ENCODE results near the gene CD177. TPM values are rescaled to one million over a fixed set of nuclear protein-coding genes. Genes with fewer than 3 reads are reported as not detected.
"Not testable (repeated sequence)": the region's sequence is repeated elsewhere in the genome, so short reads cannot be mapped to it uniquely, and the experiment has no call there.

CD177 gene
- total RNA-seq, 2 experiments from 2014 or later: not detected

DNA sequence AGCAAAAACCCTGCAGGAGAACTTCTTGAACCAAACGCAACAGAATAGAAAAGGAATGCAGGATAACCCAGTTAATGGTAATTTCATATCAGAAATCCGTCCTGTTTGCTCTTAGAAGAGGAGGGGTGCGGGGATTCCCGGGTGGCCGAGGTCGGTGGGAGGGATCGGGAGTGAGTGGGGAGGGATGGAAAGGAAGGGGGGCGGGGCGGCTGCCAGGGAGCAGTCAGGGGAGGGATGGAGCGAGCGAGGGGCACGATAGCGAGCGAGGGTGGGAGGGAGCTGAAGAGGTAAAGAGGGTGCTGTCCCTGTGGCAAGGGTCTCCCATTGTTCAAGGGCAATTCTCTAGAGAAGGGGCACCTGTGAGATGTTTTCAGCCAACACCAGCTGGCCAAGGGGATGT, 26.5 kb downstream of the CD177 start:
- no peak overlapping the region for H3K4me3 Mint-ChIP-seq
- CTCF ChIA-PET: interaction anchor here (1.5 kb wide), 1 partner anchor 52 kb away, joined by 3 read pairs; no protein-coding TSS in a partner anchor
- no peak for DNase-seq

DNA sequence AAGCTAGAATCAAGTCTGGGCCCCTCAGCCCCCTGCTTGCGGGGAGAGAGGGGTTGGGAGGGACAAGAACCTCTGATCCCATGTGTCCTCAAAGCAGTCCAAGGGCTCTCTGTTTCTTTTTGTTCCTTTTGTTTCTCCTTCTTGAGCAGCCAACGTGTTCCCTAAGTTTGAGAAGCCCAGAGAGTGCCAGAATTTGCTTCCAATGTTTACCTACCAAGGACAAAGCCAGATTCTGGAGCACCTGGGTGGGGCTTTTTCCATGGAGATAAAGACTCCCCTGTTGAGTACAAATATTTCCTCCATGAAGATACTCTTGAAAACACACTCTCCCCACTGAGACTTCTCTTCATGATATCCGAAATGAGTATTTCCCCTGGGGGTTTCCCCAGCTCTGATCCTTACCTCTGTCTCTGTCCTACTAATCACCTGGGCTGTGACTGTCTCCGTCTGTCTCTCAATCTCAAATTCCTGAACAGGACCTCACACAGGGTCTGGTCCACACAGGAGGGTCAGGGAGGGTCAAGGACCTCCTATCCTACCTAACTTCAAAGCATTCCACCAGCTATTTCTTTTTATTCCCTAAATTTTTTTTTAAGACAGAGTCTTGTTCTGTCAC, 27.4 kb downstream of the CD177 start:
- Mint-ChIP-seq H3K27me3 (no peaks in the 10 kb centered on the region), H3K4me1 (no peaks in the 10 kb centered on the region), H3K36me3 (ENCODE audit: low read depth) (no peaks in the 10 kb centered on the region), H3K4me3 (no peak overlapping the region), H3K27ac (no peak overlapping the region), H3K9me3 (no peaks in the 10 kb centered on the region)
- DNase-seq: no peak
- CTCF ChIA-PET: interaction anchor here (1.5 kb wide), 1 partner anchor 52 kb away, joined by 3 read pairs; no protein-coding TSS in a partner anchor
- POLR2A ChIA-PET: no interaction called here

More for the DNA sequence above, 26.5 kb downstream of the CD177 start:
- Mint-ChIP-seq H3K27me3 (no peaks in the 10 kb centered on the region), H3K9me3 (no peaks in the 10 kb centered on the region), H3K27ac (no peak overlapping the region), H3K36me3 (ENCODE audit: low read depth) (no peaks in the 10 kb centered on the region), H3K4me1 (no peaks in the 10 kb centered on the region)
- POLR2A ChIA-PET: no interaction called here

DNA sequence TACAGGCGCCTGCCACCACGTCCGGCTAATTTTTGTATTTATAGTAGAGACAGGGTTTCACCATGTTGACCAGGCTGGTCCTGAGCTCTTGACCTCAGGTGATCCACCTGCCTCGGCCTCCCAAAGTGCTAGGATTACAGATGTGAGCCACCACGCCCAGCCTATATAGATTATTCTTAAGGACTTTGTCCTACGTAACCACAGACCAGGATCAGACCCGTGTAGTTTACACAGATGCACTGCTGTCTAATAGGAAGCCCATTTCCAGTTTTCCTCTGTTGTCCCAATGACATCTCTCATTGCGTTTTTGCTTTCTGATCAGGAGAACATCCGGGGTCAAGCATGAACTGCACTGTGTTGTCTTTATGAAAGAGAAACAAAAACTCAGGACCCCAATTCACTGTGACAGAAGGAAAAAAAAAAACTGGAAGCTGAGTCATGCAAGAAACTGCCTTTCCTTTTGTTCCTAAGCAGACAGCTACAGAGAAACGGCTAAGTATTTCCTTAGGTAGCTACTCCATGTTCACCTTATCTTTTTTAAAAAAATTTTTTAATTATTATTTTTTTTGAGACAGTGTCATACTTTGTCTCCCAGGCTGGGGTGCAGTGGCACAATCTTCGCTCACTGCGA, 29.2 kb downstream of the CD177 start:
- H3K9me3 Mint-ChIP-seq; POLR2A ChIA-PET; H3K4me3 Mint-ChIP-seq; H3K36me3 Mint-ChIP-seq (ENCODE audit: low read depth); CTCF ChIA-PET; H3K4me1 Mint-ChIP-seq; H3K27ac Mint-ChIP-seq; H3K27me3 Mint-ChIP-seq; DNase-seq: not testable (repeated sequence)

DNA sequence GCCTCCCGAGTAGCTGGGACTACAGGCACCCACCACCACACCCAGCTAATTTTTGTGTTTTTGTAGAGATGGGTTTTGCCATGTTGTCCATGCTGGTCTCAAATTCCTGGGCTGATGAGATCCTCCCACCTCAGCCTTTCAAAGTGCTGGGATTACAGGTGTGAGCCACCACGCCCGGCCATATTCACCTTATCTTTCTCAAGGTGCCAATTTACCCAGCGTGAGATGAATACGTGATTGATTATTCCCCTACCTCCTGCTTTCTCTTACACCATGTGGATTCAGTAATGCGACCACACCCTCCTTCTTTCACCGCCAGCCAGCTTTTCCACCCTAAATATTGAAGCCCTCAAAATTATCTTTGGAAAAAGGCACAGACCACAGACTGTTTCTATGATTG, 29.8 kb downstream of the CD177 start:
- CTCF ChIA-PET; H3K27me3 Mint-ChIP-seq; H3K27ac Mint-ChIP-seq; H3K4me1 Mint-ChIP-seq; POLR2A ChIA-PET; H3K9me3 Mint-ChIP-seq; H3K36me3 Mint-ChIP-seq (ENCODE audit: low read depth); H3K4me3 Mint-ChIP-seq; DNase-seq: not testable (repeated sequence)

DNA sequence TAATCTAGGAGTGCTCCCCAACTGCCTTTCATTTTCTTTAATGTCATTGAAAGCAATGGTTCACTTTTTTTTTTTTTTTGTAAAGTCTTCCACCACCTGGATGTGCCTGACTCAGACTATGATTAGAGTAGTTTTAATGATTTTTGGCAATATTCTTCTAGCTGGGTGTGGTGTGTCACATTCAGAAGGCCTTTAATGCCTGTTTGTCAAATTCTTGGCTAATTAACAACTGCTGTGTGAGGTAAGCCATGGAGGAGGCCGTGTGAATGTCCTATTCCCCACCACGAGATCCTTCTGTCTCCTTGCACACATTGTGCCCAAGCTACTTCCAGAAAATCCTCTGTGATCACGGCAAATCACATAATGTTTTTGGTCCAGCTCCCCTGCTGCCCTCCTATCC, 30.3 kb downstream of the CD177 start:
- H3K27ac Mint-ChIP-seq; CTCF ChIA-PET; H3K27me3 Mint-ChIP-seq; H3K9me3 Mint-ChIP-seq; DNase-seq; H3K36me3 Mint-ChIP-seq (ENCODE audit: low read depth); H3K4me3 Mint-ChIP-seq; POLR2A ChIA-PET; H3K4me1 Mint-ChIP-seq: not testable (repeated sequence)

DNA sequence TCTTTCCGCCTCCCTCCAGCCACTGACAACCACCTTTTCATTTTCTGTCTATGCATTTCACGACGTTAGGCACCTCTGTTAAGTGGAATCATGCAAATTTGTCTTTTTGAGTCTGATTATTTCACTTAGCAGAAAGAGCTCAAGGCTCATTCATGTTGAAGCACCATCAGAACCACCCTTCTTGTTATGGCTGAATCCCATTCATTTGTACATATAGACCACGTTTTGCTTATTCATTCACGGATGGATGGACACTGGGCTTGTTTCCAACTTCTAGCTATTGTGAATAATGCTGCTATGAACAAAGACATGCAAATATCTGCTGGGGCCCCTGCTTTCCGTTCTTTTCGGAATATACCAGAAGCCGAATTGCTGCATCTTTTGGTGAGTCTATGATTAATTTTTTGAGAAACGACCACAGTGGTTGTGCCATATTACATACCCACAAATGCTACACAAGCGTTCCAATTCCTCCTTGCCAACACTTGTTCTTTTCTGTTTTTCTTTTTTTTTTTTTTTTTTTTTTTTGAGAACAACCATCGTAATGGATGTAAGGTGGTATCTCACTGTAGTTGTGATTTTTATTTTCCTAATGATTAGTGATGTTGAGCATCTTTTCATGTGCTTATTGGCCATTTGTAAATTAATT, 37.5 kb downstream of the CD177 start:
- H3K9me3 Mint-ChIP-seq; H3K27ac Mint-ChIP-seq; H3K4me3 Mint-ChIP-seq; H3K36me3 Mint-ChIP-seq (ENCODE audit: low read depth); H3K4me1 Mint-ChIP-seq; DNase-seq; CTCF ChIA-PET; H3K27me3 Mint-ChIP-seq; POLR2A ChIA-PET: not testable (repeated sequence)

DNA sequence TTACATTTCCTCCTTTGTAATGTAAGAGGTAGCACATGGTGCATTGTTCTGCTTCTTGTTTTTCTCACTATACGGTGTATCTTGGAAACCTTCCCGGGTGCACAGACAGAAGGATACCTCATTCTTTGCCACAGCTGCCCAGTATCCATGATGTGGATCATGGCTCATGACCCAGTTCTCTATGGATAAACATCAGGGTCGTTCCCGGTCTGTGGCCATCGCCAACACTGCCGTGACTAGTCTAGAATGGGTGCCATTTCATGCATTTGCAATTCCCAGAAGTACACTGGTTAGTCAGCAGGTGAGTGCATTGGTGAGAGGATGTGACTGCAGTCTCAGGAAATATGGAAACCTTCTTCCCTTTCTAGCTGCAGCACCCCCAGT, 38.1 kb downstream of the CD177 start:
- H3K36me3 Mint-ChIP-seq (ENCODE audit: low read depth); DNase-seq; H3K27me3 Mint-ChIP-seq; H3K4me1 Mint-ChIP-seq; POLR2A ChIA-PET; CTCF ChIA-PET; H3K9me3 Mint-ChIP-seq; H3K4me3 Mint-ChIP-seq; H3K27ac Mint-ChIP-seq: not testable (repeated sequence)

DNA sequence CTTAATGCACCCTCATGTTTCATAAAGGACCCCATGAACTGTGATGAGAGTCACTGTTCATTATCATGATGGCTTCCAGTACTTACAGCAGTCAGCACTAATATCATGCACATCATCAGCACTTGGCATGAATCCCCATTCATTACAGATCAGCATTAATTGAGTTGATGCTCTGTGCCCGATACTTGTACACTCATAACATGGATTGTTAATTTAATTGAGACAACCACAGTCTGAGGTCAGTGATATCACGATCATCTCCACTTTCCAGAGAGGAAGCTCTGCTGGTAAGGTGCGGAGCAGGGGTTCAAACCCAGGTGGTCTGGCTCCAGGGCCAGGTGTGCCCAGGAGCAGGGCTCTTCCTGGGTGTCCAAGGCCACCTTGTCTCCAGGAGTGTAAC, 40.0 kb downstream of the CD177 start:
- DNase-seq; POLR2A ChIA-PET; H3K9me3 Mint-ChIP-seq; H3K36me3 Mint-ChIP-seq (ENCODE audit: low read depth); H3K4me1 Mint-ChIP-seq; H3K4me3 Mint-ChIP-seq; CTCF ChIA-PET; H3K27ac Mint-ChIP-seq; H3K27me3 Mint-ChIP-seq: not testable (repeated sequence)

DNA sequence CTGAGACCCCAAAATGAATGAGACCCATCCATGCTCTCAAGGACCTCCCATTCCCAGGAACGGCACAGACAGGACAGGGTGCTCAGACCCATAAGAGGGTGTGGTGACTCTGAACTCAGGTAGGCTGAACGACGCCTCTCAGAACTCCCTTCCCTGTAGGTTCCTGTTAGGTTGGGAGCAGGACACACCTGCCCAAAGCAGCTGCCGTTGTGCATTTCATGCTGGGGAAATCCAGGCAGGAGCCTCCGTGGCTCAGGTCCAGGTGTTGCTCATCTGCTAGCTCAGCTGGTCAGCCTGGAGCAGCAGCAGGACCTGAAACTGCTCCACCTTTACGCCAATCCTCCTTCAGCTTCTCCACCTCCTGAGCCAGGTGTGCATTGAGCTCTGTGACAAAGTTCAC, 42.1 kb downstream of the CD177 start:
- ChIA-PET CTCF (no interaction called here), POLR2A (no interaction called here)
- H3K4me3 Mint-ChIP-seq: no peak overlapping the region
- H3K9me3 Mint-ChIP-seq: no peaks in the 10 kb centered on the region
- H3K4me1 Mint-ChIP-seq: no peaks in the 10 kb centered on the region
- no peaks in the 10 kb centered on the region for H3K36me3 Mint-ChIP-seq (ENCODE audit: low read depth)
- H3K27ac Mint-ChIP-seq: no peak overlapping the region
- peaks cover 15% of the 10 kb centered on the region for H3K27me3 Mint-ChIP-seq
- no peak for DNase-seq

DNA sequence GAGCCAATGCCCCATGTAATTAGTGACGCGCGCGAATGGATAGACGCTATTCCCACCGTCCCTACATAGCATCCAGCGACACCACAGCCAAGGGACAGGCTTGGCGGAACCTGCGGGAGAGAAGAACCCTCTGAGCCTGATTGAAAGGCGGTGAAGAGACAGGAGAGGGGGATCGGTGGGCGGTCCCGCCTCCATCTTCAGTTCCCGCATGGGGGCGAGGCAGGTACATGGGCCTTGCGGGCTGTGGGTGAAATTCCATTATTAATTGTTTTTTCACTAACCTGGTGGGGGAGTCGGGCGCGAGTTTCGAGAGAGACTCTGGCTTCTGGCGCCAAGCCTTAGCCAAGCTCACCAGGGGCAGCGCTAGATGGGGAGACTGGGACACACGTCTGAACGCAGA, 52.8 kb downstream of the CD177 start:
- Mint-ChIP-seq H3K9me3 (no peaks in the 10 kb centered on the region), H3K27ac (no peak overlapping the region), H3K4me1 (no peaks in the 10 kb centered on the region), H3K36me3 (ENCODE audit: low read depth) (no peaks in the 10 kb centered on the region), H3K4me3 (no peak overlapping the region), H3K27me3 (peaks cover 4% of the 10 kb centered on the region)
- POLR2A ChIA-PET: no interaction called here
- CTCF ChIA-PET: interaction anchor here (0.7 kb wide), 1 partner anchor 58 kb away, joined by 3 read pairs; no protein-coding TSS in a partner anchor
- DNase-seq: no peak

DNA sequence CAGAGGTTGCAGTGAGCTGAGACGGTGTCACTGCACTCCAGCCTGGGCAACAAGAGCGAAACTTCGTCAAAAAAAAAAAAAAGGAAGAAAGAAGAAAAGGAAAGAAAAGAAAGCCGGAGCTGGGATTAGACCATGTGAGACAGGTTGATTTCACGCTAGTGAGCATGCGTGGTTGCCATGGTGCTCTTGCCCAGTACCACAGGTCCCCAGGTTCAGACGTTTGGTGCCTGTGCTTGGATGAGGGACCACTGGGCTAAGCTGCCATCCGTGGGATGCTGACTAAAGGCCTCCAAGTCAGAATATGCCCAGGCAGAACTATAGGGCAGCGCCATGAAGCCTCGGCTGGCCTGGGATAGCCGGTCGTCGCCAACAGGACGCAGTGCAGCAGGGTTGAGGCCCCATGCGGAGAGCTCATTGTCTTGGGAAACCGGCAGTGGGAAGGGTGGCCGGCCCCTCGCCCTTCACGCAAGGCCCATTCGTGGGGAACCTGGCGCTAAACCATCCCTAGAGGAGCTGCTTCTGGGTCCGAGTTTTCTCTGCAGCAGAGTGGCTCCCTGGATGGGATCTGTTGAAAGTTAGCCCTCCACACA, 54.0 kb downstream of the CD177 start:
- POLR2A ChIA-PET: no interaction called here
- Mint-ChIP-seq H3K27ac (no peak overlapping the region), H3K4me3 (no peak overlapping the region), H3K36me3 (ENCODE audit: low read depth) (no peaks in the 10 kb centered on the region), H3K27me3 (peaks cover 4% of the 10 kb centered on the region), H3K4me1 (no peaks in the 10 kb centered on the region), H3K9me3 (no peaks in the 10 kb centered on the region)
- CTCF ChIA-PET: no interaction called here
- no peak for DNase-seq

DNA sequence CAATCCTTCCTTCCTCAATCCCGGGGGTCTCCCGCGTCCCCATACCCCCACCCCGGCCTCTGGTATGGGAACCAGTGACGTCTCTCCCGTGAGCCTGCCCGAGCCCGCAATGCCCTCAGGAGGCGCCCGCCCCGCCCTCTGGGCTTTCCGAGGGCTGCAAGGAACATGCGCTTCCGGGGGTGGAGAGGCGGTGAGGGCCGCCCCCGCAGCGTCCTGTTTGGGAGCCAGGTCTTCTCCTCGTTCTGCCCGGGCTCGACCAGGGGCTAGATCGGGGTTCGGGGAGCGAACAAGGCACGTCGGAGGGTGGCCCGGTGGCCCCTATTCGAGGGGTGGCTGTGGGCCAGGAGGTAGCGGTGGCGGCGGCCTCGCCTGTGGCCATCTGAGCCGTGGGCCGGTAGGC, 54.6 kb downstream of the CD177 start:
- Mint-ChIP-seq H3K4me3 (no peak overlapping the region), H3K4me1 (no peaks in the 10 kb centered on the region), H3K27me3 (peaks cover 2% of the 10 kb centered on the region), H3K9me3 (no peaks in the 10 kb centered on the region), H3K27ac (no peak overlapping the region), H3K36me3 (ENCODE audit: low read depth) (no peaks in the 10 kb centered on the region)
- CTCF ChIA-PET: no interaction called here
- DNase-seq: no peak
- POLR2A ChIA-PET: no interaction called here

DNA sequence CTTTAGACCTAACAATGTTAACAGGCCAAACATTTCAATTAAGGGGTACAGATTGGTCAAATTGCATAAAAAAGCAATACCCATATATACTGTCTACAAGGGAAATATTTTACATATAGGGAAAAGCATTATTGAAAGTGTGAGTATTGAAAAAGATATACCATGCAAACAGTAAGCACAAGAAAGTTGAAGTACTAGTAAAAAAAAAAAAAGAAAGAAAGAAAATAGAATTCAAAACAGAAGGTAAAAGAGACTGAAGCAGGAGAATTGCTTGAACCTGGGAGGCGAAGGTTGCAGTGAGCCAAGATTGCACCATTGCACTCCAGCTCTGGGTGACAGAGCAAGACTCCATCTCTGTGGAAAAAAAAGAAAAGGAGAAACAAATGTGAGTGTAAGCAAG, 55.9 kb downstream of the CD177 start:
- POLR2A ChIA-PET: no interaction called here
- Mint-ChIP-seq H3K36me3 (ENCODE audit: low read depth) (no peaks in the 10 kb centered on the region), H3K4me1 (no peaks in the 10 kb centered on the region), H3K9me3 (no peaks in the 10 kb centered on the region), H3K27me3 (no peaks in the 10 kb centered on the region), H3K27ac (no peak overlapping the region), H3K4me3 (no peak overlapping the region)
- CTCF ChIA-PET: interaction anchor here (0.8 kb wide), 1 partner anchor 30 kb away, joined by 3 read pairs; no protein-coding TSS in a partner anchor
- no peak for DNase-seq

DNA sequence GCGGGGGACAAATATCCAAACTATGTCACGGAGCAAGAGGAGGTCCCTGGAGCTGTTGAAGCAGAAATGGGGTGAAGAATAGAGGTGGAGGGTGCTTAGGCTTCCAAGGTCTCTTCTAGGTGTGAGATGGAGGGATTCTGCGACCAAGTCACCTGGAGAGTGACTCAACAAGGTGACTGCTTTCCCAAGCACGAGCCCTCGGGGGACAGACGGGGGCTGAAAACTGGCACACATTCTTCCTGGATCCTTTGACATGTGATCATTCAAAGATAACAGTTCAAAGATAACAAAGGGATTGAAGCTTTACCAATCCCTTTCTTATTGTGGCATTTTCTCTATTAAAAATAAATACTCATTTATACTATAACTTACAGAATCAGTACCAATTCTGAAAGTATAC, 59.0 kb downstream of the CD177 start:
- H3K9me3 Mint-ChIP-seq: no peaks in the 10 kb centered on the region
- H3K4me3 Mint-ChIP-seq: no peak overlapping the region
- H3K27ac Mint-ChIP-seq: no peak overlapping the region
- no peaks in the 10 kb centered on the region for H3K27me3 Mint-ChIP-seq
- CTCF ChIA-PET: interaction anchor here (0.8 kb wide), 1 partner anchor 35 kb away, joined by 3 read pairs; no protein-coding TSS in a partner anchor
- no peak for DNase-seq
- no peaks in the 10 kb centered on the region for H3K36me3 Mint-ChIP-seq (ENCODE audit: low read depth)
- no peaks in the 10 kb centered on the region for H3K4me1 Mint-ChIP-seq
- POLR2A ChIA-PET: no interaction called here
